Ramos (cell line): ENCODE results near the gene GPR37L1.
"Not testable (repeated sequence)": the region's sequence is repeated elsewhere in the genome, so short reads cannot be mapped to it uniquely, and the experiment has no call there.

Source experiments
- in situ Hi-C: fragments of 300-500 bp; cut with MboI; formaldehyde crosslinking; loops from one replicate; pipeline ENCODE4 v1.14.3; 2022; ENCODE audit warnings: low sequenced_read_pairs; ENCODE audit not compliant: unreplicated experiment

Gene GPR37L1

DNA sequence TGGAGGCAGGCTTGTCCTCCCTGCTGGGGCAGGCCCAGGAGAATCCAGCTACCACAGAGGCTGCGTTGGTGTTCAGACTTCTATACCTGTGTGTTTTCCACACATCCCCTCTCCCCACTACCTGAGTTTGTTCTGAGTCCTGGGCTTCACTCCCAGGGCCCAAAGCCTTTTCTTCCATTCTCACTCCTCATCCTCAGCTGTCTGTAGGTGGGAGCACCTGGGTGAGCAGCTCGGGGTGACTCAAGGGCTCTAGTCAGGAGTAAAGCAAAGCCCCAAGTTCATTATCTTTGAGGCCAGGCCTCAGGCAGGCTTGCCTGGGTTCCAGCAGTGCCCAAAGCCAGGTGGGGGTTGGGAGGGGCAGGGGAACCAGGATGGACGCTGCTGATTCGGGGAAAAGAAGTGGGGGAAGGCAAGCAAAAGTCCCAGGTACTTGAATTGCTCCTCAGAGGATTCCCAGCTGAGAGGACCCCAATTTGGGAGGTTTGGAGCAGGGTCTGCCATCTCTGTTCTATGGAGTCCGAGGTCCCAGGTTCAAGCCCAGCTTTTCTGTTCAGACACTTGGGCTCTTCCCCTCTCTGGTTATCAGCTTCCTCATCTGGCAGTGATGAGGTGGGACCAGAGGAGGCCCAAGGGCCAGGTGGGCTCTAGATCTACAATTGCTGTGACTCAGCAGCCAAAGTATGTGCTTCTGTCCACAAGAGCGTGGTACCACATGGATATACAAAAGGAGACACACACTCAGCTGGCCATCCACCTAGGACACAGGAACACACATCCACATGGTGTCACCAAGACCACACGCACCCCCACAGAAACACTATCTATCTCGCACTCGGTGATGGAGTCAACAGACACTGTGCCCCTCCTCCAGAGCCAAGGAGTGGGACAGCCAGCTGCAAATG, 43.5 kb downstream of the GPR37L1 start:
- in situ Hi-C loops: no loop called here

GRCh38 chr1:202167054-202167453, 44.3 kb downstream of the GPR37L1 start:
- in situ Hi-C loops: not testable (repeated sequence)

- in situ Hi-C loops: no loop called here
Observed at GRCh38 chr1:202167708-202168415, 45.1 kb downstream of the GPR37L1 start.

DNA sequence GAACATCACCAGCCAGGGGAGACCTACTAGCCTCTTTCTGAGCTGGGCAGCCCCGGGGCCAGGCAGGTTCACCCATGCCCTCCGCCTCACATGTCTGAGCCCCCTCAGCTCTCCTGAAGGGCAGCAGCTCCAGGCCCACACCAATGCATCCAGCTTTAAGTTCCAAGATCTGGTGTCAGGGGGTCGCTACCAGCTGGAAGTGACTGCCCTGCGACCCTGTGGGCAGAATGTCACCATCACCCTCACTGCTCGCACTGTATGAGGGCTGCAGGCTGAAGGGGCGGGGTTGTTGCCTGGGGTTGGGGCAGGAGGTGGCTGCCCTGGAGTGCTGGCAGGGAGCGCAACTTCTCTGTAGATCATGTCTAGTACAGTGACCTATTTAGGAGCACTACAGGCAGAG, 46.1 kb downstream of the GPR37L1 start:
- in situ Hi-C loops: no loop called here

- in situ Hi-C loops: no loop called here
Observed at GRCh38 chr1:202170726-202171125, 48.0 kb downstream of the GPR37L1 start.

DNA sequence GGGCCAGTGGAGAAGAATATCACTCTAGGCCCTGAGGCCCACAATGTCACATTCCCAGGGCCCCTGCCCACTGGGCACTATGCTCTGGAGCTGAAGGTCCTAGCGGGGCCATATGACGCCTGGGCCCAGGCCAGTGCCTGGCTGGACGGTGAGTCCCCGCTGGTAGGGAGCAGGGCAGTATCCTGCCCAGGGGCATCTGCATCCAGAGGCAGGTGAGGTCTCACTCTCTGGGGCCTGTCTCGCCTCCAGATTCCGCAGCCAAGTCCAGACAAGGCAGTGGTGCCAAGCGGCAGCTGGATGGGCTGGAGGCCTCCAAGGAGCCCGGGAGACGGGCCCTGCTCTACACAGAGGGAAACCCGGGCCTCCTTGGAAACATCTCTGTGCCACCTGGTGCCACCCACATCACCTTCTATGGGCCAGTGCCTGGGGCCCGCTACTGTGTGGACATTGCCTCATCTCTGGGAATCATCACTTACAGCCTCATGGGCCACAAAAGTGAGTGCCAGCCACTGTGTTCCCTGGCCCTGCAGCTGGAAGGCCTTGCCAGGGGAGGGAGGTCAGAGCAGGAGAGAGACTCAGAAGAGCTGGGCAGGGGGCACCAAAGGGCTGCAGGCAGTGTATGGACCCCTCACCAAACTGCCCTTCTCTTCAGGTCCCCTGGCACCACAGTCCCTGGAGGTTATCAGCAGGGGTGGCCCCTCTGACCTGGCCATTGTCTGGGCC, 48.7 kb downstream of the GPR37L1 start:
- in situ Hi-C loops: no loop called here

- in situ Hi-C loops: no loop called here
Observed at GRCh38 chr1:202172015-202172355, 49.3 kb downstream of the GPR37L1 start.

GRCh38 chr1:202173993-202174392, 51.3 kb downstream of the GPR37L1 start:
- in situ Hi-C loops: no loop called here

DNA sequence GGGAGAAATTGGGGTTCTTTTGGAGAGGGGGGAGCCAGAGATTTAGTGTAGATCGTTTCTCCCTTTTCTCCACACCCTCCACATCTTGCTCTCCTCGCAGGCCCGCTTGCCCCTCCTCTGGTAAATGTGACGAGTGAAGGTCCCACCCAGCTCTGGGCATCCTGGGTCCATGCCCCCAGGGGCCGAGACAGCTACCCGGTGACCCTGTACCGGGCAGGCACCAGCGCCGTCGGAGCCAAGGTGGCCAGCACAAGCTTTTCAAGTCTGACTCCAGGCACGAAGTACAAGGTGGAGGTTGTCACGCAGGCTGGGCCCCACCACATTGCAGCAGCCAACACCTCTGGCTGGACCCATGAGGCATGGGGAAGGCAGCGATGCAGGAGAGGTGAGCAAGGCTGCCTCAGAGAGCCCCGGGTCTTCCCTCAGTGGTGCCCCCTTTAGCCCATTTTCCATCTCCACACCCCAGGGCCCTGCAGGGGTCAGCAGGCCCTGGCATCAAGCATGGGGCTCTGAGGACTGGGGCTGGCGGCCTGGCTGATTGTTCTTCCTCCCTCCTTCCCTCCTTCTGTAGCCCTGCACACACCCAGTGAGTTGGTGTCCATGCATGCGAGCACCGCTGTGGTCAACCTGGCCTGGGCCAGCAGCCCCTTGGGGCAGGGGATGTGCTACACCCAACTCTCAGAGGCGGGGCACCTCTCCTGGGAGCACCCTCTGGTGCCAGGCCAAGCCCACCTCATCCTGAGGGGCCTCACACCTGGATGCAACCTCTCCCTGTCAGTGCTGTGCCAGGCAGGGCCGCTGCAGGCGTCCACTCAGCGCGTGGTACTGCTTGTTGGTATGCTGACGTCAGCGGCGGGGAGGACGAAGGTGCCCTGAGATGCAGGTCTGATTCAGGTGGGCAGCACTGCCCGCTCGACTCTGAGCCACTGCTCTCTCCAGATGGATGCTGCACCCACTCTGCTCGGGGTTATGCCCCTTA, 54.5 kb downstream of the GPR37L1 start:
- in situ Hi-C loops: no loop called here

DNA sequence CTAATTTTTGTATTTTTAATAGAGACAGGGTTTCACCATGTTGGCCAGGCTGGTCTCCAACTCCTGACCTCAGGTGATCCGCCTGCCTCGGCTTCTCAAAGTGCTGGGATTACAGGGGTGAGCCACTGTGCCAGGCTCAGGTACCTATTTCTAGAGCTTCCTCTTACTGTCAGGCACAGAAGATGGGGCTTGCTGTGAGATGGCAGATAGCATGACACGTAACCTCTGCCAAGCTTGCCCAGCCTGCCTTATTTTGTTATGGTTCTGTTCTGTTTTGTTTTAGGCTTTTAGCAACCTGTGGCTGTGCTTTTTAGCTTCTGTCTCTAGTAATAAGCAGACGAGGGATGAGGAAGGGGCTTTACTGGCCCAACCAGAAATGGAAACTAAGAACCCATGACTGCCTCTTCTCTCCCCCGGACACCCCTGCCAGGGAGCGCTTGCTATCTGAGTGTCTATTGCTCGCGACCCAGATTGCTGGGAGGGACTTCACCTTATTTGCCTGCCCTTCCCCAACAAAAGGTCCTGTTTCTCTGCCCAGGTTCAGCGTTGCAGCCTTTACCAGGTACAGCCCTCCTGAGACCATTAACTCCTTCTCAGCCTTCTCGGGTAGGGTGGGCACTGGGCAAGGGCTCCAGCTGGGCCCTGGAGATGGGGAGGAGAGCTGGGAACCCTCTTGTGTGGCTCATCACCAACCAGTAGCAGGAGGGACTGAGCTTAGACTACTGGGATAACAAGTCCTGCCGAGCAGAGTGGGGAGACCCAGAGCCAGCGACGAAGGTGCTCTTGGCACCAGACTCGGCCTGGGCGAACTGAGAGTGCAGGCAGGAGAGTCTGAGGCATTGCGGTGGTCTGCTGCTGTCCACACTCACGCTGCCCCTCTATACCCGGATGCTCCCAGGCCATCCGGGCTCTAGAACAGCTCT, 57.4 kb downstream of the GPR37L1 start:
- in situ Hi-C loops: no loop called here

- in situ Hi-C loops: not testable (repeated sequence)
Observed at GRCh38 chr1:202180751-202181139, 58.0 kb downstream of the GPR37L1 start.

GRCh38 chr1:202181586-202181985, 58.9 kb downstream of the GPR37L1 start:
- in situ Hi-C loops: no loop called here

GRCh38 chr1:202182040-202182877, 59.5 kb downstream of the GPR37L1 start:
- in situ Hi-C loops: no loop called here
